ENCODE measurements around the gene SPECC1. TPM values are rescaled to one million over a fixed set of nuclear protein-coding genes. Genes with fewer than 3 reads are reported as not detected.
"Not testable (repeated sequence)": the region's sequence is repeated elsewhere in the genome, so short reads cannot be mapped to it uniquely, and the experiment has no call there.

Gene SPECC1
- total RNA-seq, 1 donor from 2014 or later, result 6.3 TPM

DNA sequence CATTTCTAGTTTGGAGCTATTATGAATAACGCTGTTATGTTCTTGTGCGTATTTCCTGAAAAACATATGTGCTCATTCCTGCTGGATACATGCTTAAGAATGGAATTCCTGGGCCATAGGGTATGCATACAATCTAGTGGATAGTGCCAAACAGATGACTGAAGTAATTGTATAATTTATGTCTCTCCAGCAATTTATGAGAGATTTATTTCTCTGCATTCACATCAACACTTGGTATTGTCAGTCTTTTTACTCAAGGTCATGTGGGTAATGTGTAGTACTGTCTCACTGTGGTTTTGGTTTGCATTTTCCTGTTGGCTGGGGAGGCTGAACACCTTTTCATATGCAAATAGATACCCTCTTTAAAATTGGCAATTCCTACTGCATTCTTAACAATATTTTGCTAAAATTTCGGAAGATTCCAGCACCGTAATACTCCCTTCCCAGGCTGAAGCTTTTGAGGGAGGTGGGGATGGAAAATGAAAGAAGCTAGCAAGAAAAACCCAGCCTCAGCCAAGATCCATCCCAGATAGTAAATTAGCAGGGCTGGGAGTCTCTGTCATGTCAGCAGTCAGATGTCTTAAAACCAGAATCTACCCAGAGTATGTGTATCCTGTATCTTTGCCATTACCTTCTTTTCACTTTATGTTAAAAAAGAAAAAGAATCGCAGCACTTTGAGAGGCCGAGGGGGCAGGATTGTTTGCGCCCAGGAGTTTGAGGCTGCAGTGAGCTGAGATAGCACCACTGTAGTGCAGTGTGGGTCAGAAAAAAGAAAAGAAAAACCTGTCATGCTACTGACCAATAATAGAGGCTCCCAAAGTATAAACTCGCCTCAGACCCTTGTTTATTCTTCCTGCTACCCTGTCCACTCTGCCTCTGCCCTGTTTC, 253.3 kb downstream of the SPECC1 start:
- intact Hi-C loops (cut with micrococcal nuclease), result no loop called here

DNA sequence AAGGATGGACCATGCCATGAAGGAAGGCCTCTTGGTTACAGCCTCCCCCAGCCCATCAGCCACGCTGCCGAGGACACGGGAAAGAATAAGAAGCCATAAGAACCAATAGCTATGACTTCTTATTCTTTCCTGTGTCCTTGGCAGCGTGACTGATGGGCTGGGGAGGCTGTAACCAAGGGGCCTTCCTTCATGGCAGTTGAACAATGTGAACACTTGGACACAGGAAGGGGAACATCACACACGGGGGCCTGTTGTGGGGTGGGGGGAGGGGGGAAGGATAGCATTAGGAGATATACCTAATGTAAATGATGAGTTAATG, 253.9 kb downstream of the SPECC1 start:
- intact Hi-C loops (cut with micrococcal nuclease), result not testable (repeated sequence)

DNA sequence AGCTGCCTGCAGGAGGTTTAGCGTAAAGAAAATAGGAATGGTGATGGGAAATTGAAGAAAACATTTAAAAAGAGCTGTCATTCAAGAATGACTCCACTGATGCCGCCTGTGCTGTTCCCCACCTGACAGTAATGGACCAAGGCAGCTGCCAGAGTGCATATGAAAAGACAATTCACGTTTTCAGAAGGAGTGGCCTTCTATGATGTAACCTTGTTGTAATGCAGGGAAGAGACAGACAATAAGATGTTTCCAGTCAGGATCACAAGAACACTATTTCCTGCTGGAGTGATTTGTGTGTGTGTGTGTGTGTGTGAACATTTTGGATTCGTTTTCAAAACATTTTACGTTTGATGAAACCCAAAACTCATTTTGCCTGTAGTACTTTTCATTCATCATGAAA, 254.4 kb downstream of the SPECC1 start:
- intact Hi-C loops (cut with micrococcal nuclease), result no loop called here

DNA sequence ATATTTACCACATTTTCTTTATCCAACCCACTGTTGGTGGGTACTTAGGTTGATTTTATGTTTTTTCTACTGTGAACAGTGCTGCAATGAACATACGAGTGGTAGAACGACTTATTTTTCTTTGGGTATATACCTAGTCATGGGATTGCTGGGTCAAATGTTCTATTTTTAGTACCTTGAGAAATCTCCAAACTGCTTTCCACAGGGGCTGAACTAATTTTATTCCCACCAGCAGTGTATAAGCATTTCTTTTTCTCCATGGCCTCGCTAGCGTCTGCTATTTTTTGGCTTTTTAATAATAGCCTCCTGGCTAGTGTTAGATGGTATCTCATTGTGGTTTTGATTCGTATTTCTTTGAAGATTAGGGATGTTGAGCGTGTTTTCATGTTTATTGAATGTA, 255.8 kb downstream of the SPECC1 start:
- intact Hi-C loops (cut with micrococcal nuclease), result no loop called here

DNA sequence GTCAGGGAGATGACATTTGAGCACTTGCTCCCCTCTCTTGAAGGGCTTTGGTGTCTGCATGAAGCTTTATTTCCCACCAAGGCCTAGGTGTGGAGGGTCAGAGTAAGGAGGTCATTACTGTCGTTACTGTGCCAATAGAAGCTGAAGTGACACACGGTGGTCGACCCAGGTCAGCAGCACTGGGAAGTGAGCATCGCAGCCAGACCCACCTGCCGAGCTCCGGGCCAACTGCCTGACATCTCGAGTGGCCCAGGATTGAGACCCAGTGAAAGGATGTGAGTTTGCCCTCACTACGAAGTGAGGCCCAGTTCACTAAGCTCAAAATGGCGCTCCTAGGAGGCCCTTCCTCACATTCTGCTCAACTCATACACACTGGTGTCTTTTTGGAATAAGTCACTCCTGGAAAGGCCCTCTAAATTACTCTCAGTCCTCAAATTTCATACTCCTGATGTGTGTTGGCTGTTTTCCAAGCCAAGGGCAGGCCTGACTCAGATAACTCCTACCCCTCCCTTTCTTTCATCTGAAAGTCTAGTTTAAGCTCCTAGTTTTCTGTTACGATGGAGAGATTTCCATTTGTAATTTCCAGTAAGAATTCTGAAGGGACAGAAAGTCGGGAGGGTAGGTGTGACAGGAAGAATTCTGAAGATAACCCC, 257.8 kb downstream of the SPECC1 start:
- intact Hi-C loops (cut with micrococcal nuclease), result no loop called here

DNA sequence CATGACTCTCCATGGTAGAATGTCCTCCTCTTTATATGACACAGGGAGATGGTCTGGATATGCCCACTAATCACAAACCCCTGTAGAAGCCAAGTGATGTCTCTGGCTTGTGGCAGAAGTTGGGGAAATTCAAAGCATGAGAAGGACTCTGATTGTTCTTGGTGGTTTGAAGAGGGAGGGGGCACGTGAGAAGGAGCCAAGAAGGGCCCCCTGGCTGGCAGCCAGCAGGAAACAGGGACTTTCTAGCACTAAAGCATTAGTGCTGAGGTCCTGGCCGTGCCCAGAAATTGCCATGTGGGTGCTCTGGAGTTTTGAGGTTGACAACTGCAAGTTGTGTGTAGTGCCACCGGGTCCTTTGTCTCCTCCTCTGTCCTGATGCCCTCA, 258.3 kb downstream of the SPECC1 start:
- intact Hi-C loops (cut with micrococcal nuclease), result no loop called here

DNA sequence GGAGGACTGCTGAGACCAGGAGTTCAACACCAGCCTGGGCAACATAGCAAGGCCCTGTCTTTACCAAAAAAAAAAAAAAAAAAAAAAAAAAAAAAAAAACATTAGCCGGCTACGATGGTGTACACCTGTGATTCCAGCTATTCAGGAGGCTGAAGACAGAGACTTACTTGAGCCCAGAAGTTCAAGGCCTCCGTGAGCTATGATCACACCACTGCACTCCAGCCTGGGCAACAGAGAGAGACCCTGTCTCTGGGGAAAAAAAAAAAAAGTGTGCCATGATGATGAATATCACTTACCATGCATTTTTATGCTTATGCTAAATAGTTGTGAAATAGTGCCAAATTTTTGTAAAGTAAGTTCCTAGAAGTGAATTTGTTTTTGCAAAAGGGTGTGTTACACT, 261.2 kb downstream of the SPECC1 start:
- intact Hi-C loops (cut with micrococcal nuclease), result no loop called here

DNA sequence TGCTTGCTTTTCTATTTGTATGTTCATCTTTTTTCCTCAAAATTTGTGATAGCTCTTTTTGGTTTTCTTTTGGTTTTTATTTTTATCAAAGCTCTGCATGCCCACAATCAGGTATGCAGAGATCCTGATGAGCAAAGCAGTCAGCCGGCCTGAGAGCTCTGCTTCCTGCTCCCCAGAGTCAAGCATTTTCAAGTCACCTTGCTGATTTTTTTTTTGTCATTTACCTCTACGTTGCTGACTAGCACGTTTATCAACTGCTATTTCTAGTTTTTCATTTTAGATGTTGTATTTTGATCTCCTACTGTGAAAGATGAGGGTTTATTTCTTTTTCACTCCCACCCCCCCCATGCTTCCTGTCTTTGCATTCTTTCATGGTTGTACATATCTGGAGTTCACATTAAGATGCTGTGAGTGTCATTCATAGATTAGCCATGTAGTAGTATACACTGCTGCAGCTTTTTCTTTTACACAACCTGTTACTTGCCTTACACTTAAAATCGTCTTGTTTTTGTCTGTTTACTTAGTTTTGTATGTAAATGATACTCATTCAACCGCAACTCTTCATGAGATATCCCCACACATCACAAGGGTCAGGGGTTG, 262.0 kb downstream of the SPECC1 start:
- intact Hi-C loops (cut with micrococcal nuclease), result no loop called here

DNA sequence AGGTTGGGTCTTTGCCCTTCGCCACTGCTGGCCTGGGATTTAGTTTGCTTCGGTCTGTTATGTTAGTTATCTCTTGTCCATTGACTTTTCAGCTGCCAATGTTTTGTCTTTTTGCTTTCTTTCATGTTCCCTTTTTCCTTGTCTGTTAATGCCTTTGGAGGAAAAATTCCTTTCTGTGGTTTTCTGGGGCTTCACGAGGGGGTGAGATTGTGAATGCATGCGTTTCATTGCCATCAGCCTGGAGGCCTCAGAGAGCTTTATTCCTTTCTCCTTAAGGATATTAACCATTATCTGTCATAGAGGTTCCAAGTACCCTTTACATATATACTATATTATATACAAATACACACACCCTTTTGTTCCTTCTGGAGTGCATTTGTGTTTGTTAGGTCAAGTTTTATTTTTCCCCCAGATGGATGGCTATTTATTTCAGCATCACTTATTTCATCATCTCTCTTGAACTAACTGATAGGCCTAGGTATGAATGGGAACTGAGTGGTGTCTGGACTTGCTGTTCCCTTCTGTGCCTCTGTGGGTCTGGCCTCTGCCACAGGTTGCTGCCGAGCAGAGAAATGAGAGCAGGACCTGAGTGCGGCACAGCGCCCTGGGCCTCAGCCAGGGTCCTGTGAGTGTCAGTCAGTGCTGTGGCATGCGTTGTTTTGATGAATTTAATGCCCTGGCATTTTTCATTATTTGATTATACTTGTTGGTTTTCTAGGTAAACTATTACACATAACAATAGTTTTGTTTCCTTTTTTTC, 264.8 kb downstream of the SPECC1 start:
- intact Hi-C loops (cut with micrococcal nuclease), result no loop called here

DNA sequence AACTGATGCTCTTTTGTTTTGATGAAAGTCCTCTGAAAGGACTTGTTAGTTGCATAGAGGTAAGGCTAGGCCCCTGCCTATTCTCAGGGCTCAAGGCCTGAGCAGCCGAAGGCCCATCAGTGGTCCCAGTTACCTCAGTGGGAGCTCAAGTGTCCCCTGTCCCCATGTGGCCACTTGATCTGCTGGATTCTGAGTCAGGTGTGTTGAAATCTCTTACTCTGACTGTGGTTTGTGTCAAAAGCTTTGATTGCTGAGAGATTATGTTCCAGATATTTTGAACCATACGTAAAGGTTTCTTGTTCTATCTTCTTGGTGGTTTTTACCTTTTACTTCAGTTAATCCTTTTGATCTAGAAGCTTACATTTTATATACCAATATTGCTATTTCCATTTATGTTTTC, 266.5 kb downstream of the SPECC1 start:
- intact Hi-C loops (cut with micrococcal nuclease), result no loop called here

DNA sequence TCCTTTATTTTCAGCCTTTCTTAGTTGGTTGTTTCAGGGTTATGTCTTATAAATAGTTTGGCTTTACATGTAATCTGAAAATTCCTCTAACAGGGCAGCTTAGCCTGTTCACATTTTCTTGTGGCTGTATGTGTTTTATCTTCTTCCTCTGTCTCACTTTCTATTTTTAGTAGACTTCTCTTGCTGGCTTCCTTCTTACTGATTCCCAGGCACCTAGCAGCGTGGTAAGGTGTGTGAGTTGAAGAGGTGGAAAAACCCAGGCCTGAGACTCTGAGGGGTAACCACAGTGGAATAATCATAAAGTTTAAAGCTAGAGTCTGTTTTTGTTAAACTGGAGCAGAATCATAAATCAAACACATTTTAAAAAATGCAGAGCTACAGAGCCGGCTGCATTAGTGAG, 267.3 kb downstream of the SPECC1 start:
- intact Hi-C loops (cut with micrococcal nuclease), result no loop called here

DNA sequence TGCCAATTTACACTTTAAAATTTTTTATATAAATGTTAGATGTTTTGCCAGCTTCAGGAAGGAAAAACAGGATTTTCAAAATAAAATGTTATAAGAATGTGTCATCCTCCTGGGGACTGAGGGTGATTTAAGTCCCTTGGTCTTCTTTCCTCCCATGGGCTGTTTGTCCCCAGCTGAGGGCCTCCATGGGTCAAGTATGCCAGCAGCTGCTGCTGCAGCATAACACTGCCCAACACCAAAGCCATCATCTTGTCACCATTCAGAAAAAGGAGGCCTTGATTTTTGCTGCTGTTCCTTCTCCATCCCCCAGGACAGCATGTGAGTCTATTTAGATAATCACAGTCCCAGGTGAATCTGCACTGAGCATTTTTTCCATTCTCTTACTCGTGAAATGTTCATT, 269.6 kb downstream of the SPECC1 start:
- intact Hi-C loops (cut with micrococcal nuclease), result no loop called here

DNA sequence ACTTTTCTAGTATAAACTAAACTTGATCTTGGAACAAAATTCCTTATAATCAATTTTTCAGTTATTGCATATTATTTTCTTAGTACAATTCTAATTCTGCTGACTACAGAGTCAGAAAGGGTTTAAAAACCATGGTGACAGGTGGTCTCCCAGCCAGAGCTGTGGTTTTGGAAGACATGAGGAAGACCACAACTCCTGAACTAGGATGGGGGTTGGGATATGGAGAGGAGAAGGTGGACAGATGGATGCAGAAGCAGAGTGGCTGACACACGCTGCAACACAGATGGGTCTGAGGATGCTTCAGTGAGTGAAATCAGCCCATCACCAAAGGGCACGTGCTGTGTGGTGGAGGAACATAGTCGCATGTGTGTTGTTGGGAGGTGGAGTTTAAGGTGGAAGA, 270.5 kb downstream of the SPECC1 start:
- intact Hi-C loops (cut with micrococcal nuclease), result loop anchor here (2.0 kb wide), 1 partner anchor 45 kb away; no protein-coding TSS in a partner anchor

DNA sequence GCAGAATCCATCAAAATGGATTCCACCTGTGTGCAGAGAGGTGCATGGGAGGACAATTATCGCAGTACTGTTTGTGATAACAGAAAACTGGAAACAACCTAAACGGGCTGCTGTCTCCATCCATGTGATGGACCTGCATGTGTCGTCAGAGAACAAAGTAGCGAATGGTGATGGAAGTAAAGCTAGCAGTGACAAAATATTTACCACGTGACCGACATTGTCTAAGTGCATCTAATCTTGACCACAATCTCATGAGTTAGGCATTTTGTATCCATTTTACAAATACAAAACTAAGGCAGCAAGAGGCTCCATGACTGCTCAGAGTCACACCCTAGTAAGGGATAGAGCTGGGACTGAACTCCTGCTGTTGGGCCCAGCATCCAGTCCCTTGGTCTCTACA, 270.9 kb downstream of the SPECC1 start:
- intact Hi-C loops (cut with micrococcal nuclease), result loop anchor here (2.0 kb wide), 1 partner anchor 45 kb away; no protein-coding TSS in a partner anchor

DNA sequence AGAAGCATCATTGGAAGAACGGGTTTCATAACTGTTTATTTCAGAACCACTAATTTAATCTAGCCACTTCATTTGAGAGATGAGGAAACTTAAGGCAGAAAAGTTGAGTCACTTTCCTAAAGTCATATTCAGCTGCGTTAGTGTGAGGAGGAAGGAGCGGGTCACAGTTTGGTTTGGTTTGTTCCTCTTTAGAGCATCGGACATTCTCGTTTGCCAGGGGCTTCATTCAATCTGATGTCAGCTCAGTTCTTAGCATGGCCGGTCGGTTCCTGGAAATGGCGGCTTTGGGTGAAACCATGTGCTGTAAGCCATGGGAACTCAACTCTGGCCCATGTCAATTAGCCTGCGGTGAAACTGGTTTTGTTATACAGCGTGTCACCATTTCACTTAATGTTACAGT, 271.7 kb downstream of the SPECC1 start:
- intact Hi-C loops (cut with micrococcal nuclease), result loop anchor here (2.0 kb wide), 1 partner anchor 46 kb away; no protein-coding TSS in a partner anchor

DNA sequence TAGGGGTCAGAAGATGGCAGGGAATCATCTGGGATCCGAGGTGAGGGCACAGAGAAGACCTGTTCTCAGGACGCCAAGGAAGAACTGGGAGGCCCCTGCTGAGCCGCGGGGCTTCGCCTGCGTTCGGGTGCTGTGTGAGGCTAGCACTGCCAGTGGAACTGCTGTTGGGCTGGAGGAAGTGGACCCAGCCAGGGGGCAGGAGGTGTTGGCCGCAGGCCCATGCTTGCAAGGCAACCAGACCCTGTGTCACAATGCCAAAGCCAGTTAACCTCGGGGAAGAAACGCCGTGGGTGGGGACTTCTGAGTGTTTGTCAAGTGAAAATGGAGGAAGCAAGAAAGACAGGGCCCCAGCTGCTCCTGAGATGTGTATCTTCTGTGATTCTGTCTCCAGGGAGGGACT, 272.7 kb downstream of the SPECC1 start:
- intact Hi-C loops (cut with micrococcal nuclease), result loop anchor here (2.0 kb wide), 1 partner anchor 47 kb away; no protein-coding TSS in a partner anchor

DNA sequence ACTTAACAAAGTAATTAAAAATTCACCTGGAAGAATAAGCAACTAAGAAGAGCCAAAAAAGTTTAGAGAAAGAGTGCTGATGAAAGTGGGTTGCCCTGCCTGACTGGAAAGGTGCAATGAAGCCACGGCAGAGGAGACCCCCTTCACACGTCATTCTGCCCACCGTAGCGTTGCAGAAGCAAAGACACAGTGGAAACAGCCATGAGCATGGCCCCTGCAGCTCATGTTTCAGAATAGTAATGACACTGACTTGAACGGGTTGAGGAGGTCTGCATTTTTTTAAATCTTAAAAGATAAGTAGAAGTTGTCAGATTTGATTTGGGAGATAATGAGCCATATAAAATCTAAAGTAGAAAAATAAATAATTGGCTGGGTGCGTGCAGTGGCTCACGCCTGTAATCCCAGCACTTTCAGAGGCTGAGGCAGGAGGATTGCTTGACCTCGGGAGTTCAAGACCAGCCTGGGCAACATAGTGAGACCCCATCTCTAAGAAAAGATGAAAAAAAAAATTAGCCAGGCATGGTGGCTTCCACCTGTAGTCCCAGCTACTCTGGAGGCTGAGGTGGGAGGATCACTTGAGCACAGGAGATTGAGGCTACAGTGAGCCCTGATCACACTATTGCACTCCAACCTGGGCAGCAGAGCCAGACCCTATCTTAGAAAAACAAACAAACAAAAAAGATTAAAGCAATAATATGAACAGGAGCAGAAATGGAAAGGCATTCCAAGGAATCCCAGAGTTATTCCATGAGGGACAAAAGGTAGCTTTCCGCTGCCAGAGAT, 273.6 kb downstream of the SPECC1 start:
- intact Hi-C loops (cut with micrococcal nuclease), result no loop called here

DNA sequence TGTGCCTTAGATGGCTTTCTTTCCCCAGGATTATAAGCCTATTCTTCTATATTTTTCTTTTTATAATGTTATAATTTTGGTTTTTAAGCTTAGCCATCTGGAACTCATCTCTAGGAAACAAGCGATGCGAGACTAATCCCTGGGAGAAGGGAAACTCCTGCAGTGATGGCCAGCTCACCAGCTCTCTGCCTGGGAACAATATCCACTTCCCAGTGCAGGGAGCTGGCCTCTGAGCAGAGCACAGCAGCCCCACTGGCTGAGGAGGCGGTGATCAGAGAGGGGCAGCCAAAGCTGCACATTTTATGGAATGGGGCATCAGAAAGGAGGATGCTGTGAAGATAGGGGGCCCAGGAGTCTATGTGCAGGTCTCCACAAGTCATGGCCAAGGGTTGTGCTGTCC, 274.9 kb downstream of the SPECC1 start:
- intact Hi-C loops (cut with micrococcal nuclease), result no loop called here

DNA sequence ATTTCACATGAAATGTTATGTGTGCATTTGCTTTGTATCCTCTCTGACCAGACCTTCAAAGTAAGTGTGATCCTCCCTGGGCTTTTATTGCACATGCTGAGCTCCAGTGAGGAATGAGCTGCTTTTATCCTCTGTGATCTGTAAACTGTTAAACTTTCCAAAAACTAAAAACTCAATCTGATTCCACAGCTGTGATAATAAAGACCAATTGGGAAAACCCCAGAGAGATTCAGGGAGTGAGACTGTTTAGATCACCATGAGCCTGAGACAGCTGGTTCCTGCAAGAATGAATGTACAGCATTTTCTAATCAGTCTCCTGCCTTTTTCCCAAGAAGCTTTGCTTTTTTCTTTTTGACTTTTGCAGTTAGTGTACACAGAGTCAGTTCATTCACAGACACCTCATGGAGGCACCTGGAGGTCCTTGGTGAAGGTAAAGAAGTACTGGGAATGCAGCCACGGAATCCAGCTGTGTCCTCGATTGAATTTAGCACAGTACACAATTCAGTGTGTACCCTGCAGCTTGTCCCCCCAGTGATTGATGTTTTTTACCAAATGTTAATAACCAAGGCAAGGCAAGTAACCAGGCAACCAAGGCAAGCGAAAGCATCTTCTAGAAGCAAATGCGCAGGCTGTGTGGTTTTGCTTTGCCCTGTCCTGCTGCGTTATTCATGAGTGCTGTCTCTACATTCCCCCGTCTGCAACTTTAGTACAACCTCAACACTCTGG, 275.6 kb downstream of the SPECC1 start:
- intact Hi-C loops (cut with micrococcal nuclease), result no loop called here

DNA sequence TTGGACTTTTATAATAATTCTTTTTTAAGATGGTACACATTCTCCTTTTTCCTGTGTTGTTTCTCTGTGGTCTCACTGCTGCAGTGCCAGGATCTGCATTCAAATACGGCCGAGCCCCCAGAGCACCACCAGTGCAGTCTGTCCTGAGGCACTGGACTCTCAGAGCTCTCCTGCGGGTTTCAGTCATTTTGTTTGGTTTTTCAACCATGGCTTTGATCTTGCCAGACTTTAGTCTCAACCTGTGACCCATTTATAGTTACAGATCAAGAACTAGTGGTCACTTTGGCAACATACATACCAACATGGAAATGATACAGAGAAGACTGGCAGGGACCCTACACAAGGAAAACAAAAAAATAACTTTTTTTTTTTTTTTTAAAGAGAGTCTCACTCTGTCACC, 280.8 kb downstream of the SPECC1 start:
- intact Hi-C loops (cut with micrococcal nuclease), result no loop called here

All from T-helper 2 cell treated with Interferon-gamma antibody and Interleukin-4, amounts not matched to agents 100 ng/mL and 5 ng/mL, for 36 hours (primary cell).